Heart left ventricle (tissue), 13 donors: Measurements from ENCODE around the gene XIRP1.

ENCODE experiments used
- POLR2A ChIP-seq, 2 donors: fragments of 450-650 bp; IDR thresholded peaks; one replicate each; pipeline ENCODE4 v1.6.1; 2017; ENCODE audit warnings: antibody characterized with exemption in 2 of 2, mild to moderate bottlenecking in 2 of 2, moderate library complexity in 2 of 2
- TF ChIP-seq, protein P1 (sequence below), 12 donors: fragments of 200-600 bp; sonication (generic) in 4 of 12; IDR thresholded peaks; one replicate each; pipeline versions ENCODE4 v1.5.0 to v1.8.0; 2018 to 2022; ENCODE audit warnings: antibody characterized with exemption in 12 of 12, mild to moderate bottlenecking in 5 of 12
- donor health status: ischemic (EF 13 %, LVEDD 7.1; RV severe dilation, severe dysfunction).
- donor health status: DM: no; HTN: yes; CAD: no.
- donor health status: DM: no; HTN: no; CAD: no.
- donor health status: ischemic (EF 25% LVEDD 6.9; RV normal size, moderate dysfunction).
- donor health status: ischemic (EF 25% LVEDD 5.7; RV mildly dilated, moderate dysfunction).
- donor health status: ischemic (EF 35%, LVEDD 5.7; RV mildly dilated, moderate dysfunction).
- donor health status: nonischemic (EF 11% LVEDD 7.7; RV severe dilation, severe dysfunction).
- donor health status: DM: yes; HTN: yes; CAD: no.
- donor health status: PGD.
- donor health status: ischemic (EF 29% LVEDD 5.4; RV normal size, mild dysfunction).
- donor health status: nonischemic (EF 23%, LVEDD 6.1; RV moderate dilation, normal function).

DNA sequence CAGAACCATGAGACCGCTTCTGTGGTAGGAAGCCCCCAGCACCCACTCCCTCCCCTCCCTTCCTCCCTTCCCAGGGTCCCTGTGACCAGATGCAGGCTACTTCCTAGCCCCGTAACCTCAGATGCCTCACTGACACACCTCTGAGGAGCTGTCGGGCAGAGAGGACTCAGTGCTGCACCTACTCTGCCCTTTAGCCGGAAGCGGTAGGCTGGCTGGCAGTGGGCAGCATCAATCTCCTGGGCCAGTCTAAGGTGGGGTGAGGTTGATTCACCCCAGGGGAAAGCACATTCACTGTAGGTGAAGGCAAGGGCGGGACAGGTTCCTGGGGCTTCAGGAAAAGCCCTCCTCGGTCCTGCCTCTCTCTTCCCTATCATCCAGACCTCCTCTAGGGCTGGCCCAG lies 58.1 kb downstream of the XIRP1 start:
- TF ChIP-seq, protein P1, sequence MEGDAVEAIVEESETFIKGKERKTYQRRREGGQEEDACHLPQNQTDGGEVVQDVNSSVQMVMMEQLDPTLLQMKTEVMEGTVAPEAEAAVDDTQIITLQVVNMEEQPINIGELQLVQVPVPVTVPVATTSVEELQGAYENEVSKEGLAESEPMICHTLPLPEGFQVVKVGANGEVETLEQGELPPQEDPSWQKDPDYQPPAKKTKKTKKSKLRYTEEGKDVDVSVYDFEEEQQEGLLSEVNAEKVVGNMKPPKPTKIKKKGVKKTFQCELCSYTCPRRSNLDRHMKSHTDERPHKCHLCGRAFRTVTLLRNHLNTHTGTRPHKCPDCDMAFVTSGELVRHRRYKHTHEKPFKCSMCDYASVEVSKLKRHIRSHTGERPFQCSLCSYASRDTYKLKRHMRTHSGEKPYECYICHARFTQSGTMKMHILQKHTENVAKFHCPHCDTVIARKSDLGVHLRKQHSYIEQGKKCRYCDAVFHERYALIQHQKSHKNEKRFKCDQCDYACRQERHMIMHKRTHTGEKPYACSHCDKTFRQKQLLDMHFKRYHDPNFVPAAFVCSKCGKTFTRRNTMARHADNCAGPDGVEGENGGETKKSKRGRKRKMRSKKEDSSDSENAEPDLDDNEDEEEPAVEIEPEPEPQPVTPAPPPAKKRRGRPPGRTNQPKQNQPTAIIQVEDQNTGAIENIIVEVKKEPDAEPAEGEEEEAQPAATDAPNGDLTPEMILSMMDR (IDR thresholded peaks at IDR 0.05): no peak
- no peak for TF ChIP-seq POLR2A (IDR thresholded peaks at IDR 0.05)
